DMS 273 (cell line): ENCODE results near the gene SIK2.
"Not testable (repeated sequence)": the region's sequence is repeated elsewhere in the genome, so short reads cannot be mapped to it uniquely, and the experiment has no call there.

Experiments used
- DNase-seq: peaks from one replicate; lab custom pipeline; 2025; ENCODE audit not compliant: unreplicated experiment; lab: John Stamatoyannopoulos, UW

Gene SIK2

DNA sequence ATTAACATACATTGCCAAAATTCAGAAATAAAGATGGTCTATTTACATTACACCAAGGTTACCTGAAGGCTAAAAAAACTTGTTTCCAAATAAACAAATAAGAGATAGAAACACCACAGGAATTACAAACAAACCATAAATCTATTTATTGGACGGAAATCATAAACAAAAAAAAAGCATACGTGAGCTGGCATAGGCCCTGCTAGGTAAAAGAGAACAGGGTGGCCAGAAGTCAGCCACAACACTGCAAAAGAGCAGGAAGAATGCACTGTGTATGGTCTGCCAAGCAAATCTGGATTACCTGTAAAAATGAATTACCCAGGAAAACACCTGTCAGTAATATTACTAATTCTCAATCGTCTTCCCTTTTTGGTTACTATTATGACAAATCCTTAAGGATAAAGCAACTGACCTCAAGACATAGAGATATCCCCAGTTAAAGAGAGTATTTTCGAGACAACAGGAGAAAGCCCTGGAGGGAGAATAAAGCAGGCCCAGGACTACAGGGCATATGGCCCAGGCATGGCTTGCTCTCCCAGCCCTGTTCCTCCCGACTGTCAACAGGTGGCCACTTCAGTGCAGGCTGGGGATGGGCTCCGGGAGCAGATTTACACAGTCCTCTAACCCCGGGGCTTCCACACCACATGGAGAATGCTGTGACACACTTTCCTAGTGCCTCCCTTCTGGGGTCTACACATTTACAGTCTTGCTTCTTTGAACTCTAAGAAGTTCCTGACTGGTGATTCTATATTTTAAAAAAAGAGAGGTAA, 146.0 kb downstream of the SIK2 start:
- peak; percentile 81 for DNase-seq

DNA sequence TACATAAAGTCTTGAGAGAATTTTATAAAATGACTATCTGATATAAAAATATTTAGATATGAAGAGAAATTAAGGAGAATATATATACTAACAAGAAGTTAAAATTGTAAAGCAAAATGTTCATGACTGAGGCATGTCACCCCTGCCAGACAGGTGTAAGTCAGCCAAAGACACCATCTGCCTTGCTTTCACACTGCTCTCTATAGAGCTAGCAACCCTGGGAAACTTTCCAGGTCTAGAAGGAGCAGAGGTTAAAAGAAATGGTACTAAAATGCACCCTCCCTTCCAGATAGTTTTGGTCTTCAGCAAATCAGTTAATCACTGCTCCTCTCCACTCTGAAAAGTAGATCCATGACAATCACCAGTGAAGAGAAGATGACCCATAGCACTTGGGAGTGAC, 147.4 kb downstream of the SIK2 start:
- peak; percentile 77 for DNase-seq

GRCh38 chr11:111756097-111756496, 153.8 kb downstream of the SIK2 start:
- no peak for DNase-seq

DNA sequence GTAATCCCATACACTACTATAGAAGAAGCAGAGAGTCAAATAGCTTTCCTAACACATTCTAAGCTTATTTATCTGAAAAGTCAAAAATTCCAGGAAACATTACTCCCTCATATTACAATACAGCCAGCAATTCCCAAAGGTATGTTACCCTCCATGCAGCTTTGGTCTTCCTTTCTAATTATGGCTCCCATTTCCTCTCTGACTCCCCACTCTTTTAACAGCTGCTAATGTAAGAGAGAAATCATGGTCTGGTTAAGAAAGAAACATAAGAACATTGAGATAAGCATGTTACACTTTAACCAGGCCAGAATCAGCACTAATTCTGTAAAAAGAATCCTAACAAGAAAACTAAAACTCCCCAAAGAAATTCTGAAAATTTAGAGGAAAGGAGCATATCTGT, 157.1 kb downstream of the SIK2 start:
- no peak for DNase-seq

DNA sequence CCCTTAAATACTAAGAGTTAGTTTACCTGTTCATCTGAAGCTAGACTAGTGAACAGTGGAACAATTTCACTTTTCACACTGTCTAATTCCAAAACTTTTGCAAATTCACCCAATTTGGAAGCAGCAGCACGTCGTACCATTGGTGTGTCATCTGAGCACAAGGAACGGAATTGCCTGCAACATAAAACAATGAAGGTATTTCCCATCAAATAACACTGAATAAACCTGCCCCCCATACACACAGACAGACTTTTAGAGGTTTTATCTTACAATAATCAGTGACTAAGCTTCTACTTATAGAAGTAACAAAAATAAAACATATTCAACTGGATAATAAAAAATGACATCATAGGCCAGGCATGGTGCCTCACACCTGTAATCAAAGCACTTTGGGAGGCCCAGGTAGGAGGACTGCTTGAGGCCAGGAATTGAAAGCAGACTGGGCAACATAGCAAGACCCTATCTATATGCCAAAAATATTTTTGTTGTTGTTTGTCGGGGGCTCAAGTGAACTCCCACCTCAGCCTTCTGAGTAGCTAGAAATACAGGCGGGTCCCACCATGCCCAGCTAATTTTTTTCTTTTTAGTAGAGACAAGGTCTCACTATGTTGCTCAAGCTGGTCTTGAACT, 157.6 kb downstream of the SIK2 start:
- DNase-seq: no peak

- DNase-seq: peak; percentile 80
Measured at GRCh38 chr11:111761036-111761435, 158.8 kb downstream of the SIK2 start.

DNA sequence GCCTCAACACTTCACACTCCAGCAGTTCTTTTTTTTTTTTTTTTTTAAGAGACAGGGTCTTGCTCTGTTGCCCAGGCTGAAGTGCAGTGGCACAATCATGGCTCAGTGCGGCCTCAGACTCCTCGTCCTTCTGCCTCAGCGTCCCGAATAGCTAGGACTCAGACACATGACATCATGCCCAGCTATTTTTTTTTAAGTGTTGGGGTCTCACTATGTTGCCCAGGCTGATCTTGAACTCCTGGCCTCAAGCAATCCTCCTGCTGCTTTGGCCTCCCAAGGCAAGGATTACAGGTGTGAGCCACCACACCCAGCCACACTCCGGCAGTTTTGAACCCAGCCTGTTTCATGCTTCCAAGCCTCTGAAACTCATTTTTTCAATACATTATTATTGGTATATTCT, 160.3 kb downstream of the SIK2 start:
- DNase-seq: no peak

GRCh38 chr11:111762981-111763643, 160.9 kb downstream of the SIK2 start:
- DNase-seq: peak; percentile 37

DNA sequence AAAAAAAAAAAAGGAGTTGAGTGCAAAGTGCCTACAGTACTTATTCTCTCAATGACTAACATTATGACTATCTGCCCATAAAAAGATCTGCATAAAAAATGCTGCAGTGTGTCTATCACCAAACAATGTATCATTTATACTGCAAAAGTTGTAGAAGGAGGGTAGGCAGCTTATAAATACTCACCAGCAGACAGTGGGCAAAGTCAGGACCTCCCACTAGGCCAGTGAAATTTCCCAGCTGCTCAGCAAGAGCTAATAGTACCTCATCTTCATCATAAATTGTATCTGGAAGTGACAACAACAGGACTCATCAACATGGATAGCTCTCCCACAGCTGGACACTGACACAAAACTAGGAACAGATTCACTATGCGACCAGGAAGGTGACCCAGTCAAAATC, 162.4 kb downstream of the SIK2 start:
- DNase-seq: no peak

DNA sequence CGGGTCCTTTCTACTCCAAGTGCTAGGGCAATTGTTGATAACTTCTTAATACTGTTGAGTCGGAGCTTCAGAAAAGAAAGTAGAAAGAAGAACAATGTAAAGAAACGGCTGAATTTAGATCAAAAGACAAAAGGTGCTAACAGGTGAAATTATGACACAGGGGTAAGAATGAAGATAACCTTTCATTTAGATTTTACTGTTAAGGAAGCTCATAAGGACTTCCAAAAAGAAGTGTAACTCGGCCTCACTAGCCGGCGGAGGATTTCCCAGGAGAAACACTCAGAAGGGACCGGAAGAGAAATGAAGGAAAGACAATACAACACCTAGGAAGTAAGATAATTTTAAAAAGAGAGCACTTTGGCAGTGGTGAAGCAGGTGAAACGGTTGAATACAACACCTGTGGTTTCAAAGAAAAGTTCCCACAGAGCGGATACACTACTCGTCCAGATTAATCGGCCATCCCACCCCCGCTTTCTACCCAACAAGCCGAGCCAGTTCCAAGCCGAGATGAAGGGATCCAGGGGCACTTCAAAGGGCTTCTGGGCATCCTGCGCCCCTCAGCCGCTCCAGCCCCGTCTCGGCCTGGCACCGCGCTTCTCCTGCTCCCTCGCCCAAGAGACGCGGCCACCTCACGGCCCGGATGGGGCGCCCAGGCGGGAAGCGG, 163.2 kb downstream of the SIK2 start:
- peak; percentile 29 for DNase-seq

GRCh38 chr11:111765984-111766833, 164.0 kb downstream of the SIK2 start, which contains the start of gene PPP2R1B:
PPP2R1B (minus strand) TSS chr11:111766389; CDS start chr11:111766361, 28 bp downstream.
- peak; percentile 80 for DNase-seq

DNA sequence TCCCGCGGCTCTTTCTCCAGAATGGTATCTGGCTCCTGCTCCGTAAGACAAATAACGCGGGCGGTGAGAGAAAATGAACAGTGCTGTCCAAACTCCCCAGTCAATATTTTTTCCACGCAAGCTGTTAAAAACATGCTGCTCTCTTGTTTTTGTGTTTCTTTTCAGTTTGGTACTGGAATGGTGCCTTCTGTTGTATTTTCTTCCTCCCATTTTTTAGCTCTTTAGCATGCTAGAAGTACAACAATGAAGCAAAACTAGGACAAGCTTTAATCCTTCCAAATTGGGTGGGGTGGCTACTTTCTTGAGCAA, 164.5 kb downstream of the SIK2 start:
- no peak for DNase-seq

GRCh38 chr11:111770581-111771134, 168.4 kb downstream of the SIK2 start:
- DNase-seq: no peak

GRCh38 chr11:111771205-111771604, 169.0 kb downstream of the SIK2 start:
- DNase-seq: not testable (repeated sequence)

GRCh38 chr11:111772535-111772934, 170.3 kb downstream of the SIK2 start:
- no peak for DNase-seq

GRCh38 chr11:111774955-111775710, 172.9 kb downstream of the SIK2 start:
- DNase-seq: no peak

GRCh38 chr11:111776398-111777093, 174.3 kb downstream of the SIK2 start:
- no peak for DNase-seq

- peak; percentile 73 for DNase-seq
Measured at GRCh38 chr11:111777094-111778046, 175.1 kb downstream of the SIK2 start.
